ACC112 (cell line): ENCODE results near the gene TTPAL.

Experiments used
- H2AFZ ChIP-seq: fragments of 200-600 bp; sonication (generic); one replicate; pipeline ENCODE4 v1.6.0; 2017; ENCODE audit warnings: antibody characterized with exemption, low read length; ENCODE audit not compliant: unreplicated experiment
- H3K27ac ChIP-seq: fragments of 200-600 bp; sonication (generic); 2 replicates; pipeline ENCODE4 v1.5.1; 2014; ENCODE audit warnings: low read depth, mild to moderate bottlenecking, antibody characterized with exemption, low read length, moderate library complexity
- H3K27me3 ChIP-seq: fragments of 200-600 bp; sonication (generic); 2 replicates; pipeline ENCODE4 v1.6.1; 2014; ENCODE audit warnings: mild to moderate bottlenecking, antibody characterized with exemption, low read length, moderate library complexity, mixed read lengths; ENCODE audit not compliant: insufficient read depth
- H3K36me3 ChIP-seq: fragments of 200-600 bp; sonication (generic); 2 replicates; pipeline ENCODE4 v1.6.1; 2016; ENCODE audit warnings: mild to moderate bottlenecking, antibody characterized with exemption, low read length, moderate library complexity, mixed read lengths; ENCODE audit not compliant: insufficient read depth
- H3K4me1 ChIP-seq: fragments of 200-600 bp; sonication (generic); one replicate; pipeline ENCODE4 v1.6.1; 2016; ENCODE audit warnings: low read length, mixed read lengths; ENCODE audit not compliant: insufficient read depth, unreplicated experiment, control insufficient read depth
- H3K4me3 ChIP-seq: fragments of 200-600 bp; sonication (generic); 2 replicates; pipeline ENCODE4 v1.5.1; 2014; ENCODE audit warnings: mild to moderate bottlenecking, low read depth, low read length
- H3K79me2 ChIP-seq: fragments of 200-600 bp; sonication (generic); one replicate; pipeline ENCODE4 v1.6.0; 2016; ENCODE audit warnings: low read length; ENCODE audit not compliant: control insufficient read depth, unreplicated experiment, insufficient read depth

Gene TTPAL

GRCh38 chr20:44488551-44488950, 12.9 kb downstream of the TTPAL start:
- H3K36me3 ChIP-seq: peaks cover 39% of the 10 kb centered on the region

GRCh38 chr20:44489223-44489622, 13.5 kb downstream of the TTPAL start:
- Histone ChIP-seq H3K79me2 (no peaks in the 10 kb centered on the region), H3K4me3 (no peak overlapping the region), H3K36me3 (peaks cover 33% of the 10 kb centered on the region), H2AFZ (no peak overlapping the region), H3K27ac (peak overlapping the region; percentile 99; the same call in 1 of the 2 replicates), H3K27me3 (no peaks in the 10 kb centered on the region), H3K4me1 (peaks cover 37% of the 10 kb centered on the region)

More at GRCh38 chr20:44488551-44488950, 12.9 kb downstream of the TTPAL start:
- peaks cover 30% of the 10 kb centered on the region for H3K4me1 ChIP-seq
- no peak overlapping the region for H3K4me3 ChIP-seq
- no peaks in the 10 kb centered on the region for H3K79me2 ChIP-seq
- no peak overlapping the region for H3K27ac ChIP-seq
- no peak overlapping the region for H2AFZ ChIP-seq
- H3K27me3 ChIP-seq: no peaks in the 10 kb centered on the region

- no peak overlapping the region for H3K4me3 ChIP-seq
- H3K27ac ChIP-seq: peak overlapping the region; percentile 99
- H3K27me3 ChIP-seq: no peaks in the 10 kb centered on the region
- H3K36me3 ChIP-seq: peaks cover 31% of the 10 kb centered on the region
- H3K4me1 ChIP-seq: peaks cover 44% of the 10 kb centered on the region
- no peaks in the 10 kb centered on the region for H3K79me2 ChIP-seq
- no peak overlapping the region for H2AFZ ChIP-seq
These were observed 14.3 kb downstream of the TTPAL start for GRCh38 chr20:44489931-44490330.

GRCh38 chr20:44491635-44492395, 16.1 kb downstream of the TTPAL start:
- Histone ChIP-seq H3K79me2 (no peaks in the 10 kb centered on the region), H3K27ac (peak overlapping the region; percentile 99), H3K36me3 (peaks cover 31% of the 10 kb centered on the region), H3K4me1 (peaks cover 61% of the 10 kb centered on the region), H3K4me3 (peak overlapping the region; percentile 25; the same call in 1 of the 2 replicates), H3K27me3 (no peaks in the 10 kb centered on the region), H2AFZ (no peak overlapping the region)

GRCh38 chr20:44494266-44494665, 18.6 kb downstream of the TTPAL start:
- no peak overlapping the region for H2AFZ ChIP-seq
- H3K36me3 ChIP-seq: peaks cover 24% of the 10 kb centered on the region
- H3K4me1 ChIP-seq: peaks cover 73% of the 10 kb centered on the region
- H3K27me3 ChIP-seq: no peaks in the 10 kb centered on the region
- no peak overlapping the region for H3K4me3 ChIP-seq
- H3K27ac ChIP-seq: peak overlapping the region; percentile 99
- no peaks in the 10 kb centered on the region for H3K79me2 ChIP-seq

- H2AFZ ChIP-seq: no peak overlapping the region
- peak overlapping the region; percentile 99 for H3K27ac ChIP-seq
- peak overlapping the region; percentile 4; the same call in 1 of the 2 replicates for H3K4me3 ChIP-seq
- H3K36me3 ChIP-seq: peaks cover 24% of the 10 kb centered on the region
- peaks cover 73% of the 10 kb centered on the region for H3K4me1 ChIP-seq
- H3K79me2 ChIP-seq: no peaks in the 10 kb centered on the region
- no peaks in the 10 kb centered on the region for H3K27me3 ChIP-seq
These were observed 19.0 kb downstream of the TTPAL start for GRCh38 chr20:44494681-44495080.

GRCh38 chr20:44495257-44495656, 19.6 kb downstream of the TTPAL start:
- peaks cover 24% of the 10 kb centered on the region for H3K36me3 ChIP-seq
- H3K27me3 ChIP-seq: no peaks in the 10 kb centered on the region
- peaks cover 71% of the 10 kb centered on the region for H3K4me1 ChIP-seq
- no peaks in the 10 kb centered on the region for H3K79me2 ChIP-seq
- H3K4me3 ChIP-seq: peak overlapping the region; percentile 4; the same call in 1 of the 2 replicates
- peak overlapping the region; percentile 99 for H3K27ac ChIP-seq
- no peak overlapping the region for H2AFZ ChIP-seq

GRCh38 chr20:44495802-44496481, 20.3 kb downstream of the TTPAL start:
- H3K4me1 ChIP-seq: peaks cover 69% of the 10 kb centered on the region
- peak overlapping the region; percentile 99 for H3K27ac ChIP-seq
- no peak overlapping the region for H2AFZ ChIP-seq
- peaks cover 27% of the 10 kb centered on the region for H3K36me3 ChIP-seq
- H3K27me3 ChIP-seq: no peaks in the 10 kb centered on the region
- H3K4me3 ChIP-seq: peak overlapping the region; percentile 4; the same call in 1 of the 2 replicates
- no peaks in the 10 kb centered on the region for H3K79me2 ChIP-seq

- peaks cover 35% of the 10 kb centered on the region for H3K36me3 ChIP-seq
- H3K4me3 ChIP-seq: no peak overlapping the region
- H3K27ac ChIP-seq: peak overlapping the region; percentile 99
- no peaks in the 10 kb centered on the region for H3K79me2 ChIP-seq
- no peak overlapping the region for H2AFZ ChIP-seq
- H3K27me3 ChIP-seq: no peaks in the 10 kb centered on the region
- peaks cover 67% of the 10 kb centered on the region for H3K4me1 ChIP-seq
These were observed 21.3 kb downstream of the TTPAL start for GRCh38 chr20:44496976-44497375.

GRCh38 chr20:44497761-44498160, 22.1 kb downstream of the TTPAL start:
- Histone ChIP-seq H3K36me3 (peaks cover 32% of the 10 kb centered on the region), H3K27ac (peak overlapping the region; percentile 99), H3K27me3 (no peaks in the 10 kb centered on the region), H3K4me3 (no peak overlapping the region), H2AFZ (no peak overlapping the region), H3K4me1 (peaks cover 62% of the 10 kb centered on the region), H3K79me2 (no peaks in the 10 kb centered on the region)
